H1 (cell line): ENCODE results near the gene BEST2.

Experiments used
- ATF2 ChIP-seq: IDR thresholded peaks from 2 replicates; pipeline ENCODE4 v1.6.1; 2012; ENCODE audit warnings: low read length, inconsistent platforms
- CBX8 ChIP-seq: fragments of 300-800, 300-1000 bp; sonication (generic); IDR thresholded peaks from 2 replicates; pipeline ENCODE4 v1.7.1; 2016; ENCODE audit warnings: low read depth, low read length, borderline replicate concordance
- EP300 ChIP-seq, 2 experiments: IDR thresholded peaks; 1 replicate in 1 of 2; 2 replicates in 1 of 2; pipeline ENCODE4 v1.6.1; 2011 to 2012; ENCODE audit warnings: low read depth in 2 of 2, low read length in 2 of 2, mild to moderate bottlenecking in 2 of 2, borderline replicate concordance in 1 of 2, inconsistent platforms in 1 of 2, moderate library complexity in 1 of 2
- EZH2 ChIP-seq: fragments of 200-600 bp; sonication (generic); IDR thresholded peaks from 2 replicates; pipeline ENCODE4 v1.7.1; 2012; ENCODE audit warnings: low read depth, mild to moderate bottlenecking, moderate library complexity, low read length, inconsistent platforms; ENCODE audit not compliant: severe bottlenecking
- KDM5A ChIP-seq: fragments of 200-600 bp; IDR thresholded peaks from 2 replicates; pipeline ENCODE4 v1.7.1; 2012; ENCODE audit warnings: mild to moderate bottlenecking, low read length, inconsistent platforms, mixed read lengths
- POLR2A ChIP-seq, 2 experiments: IDR thresholded peaks; 1 replicate in 1 of 2; 2 replicates in 1 of 2; pipeline ENCODE4 v1.6.1; 2011; ENCODE audit warnings: low read depth in 2 of 2, low read length in 2 of 2, mild to moderate bottlenecking in 2 of 2; ENCODE audit errors: control extremely low read depth in 1 of 2
- POU5F1 ChIP-seq: IDR thresholded peaks from 2 replicates; pipeline ENCODE4 v1.6.1; 2011; ENCODE audit warnings: low read depth, mild to moderate bottlenecking, low read length, moderate library complexity
- RAD21 ChIP-seq, 2 experiments: IDR thresholded peaks in 1 of 2; conservative IDR thresholded peaks in 1 of 2; 2 replicates each; pipeline ENCODE4 v1.6.1; 2011; ENCODE audit warnings: low read depth in 2 of 2, low read length in 2 of 2, improper control_type of control experiment in 1 of 2, inconsistent platforms in 1 of 2, mild to moderate bottlenecking in 1 of 2, moderate library complexity in 1 of 2
- TF ChIP-seq, protein P1 (sequence below), 3 experiments: IDR thresholded peaks; 1 replicate in 2 of 3; 2 replicates in 1 of 3; pipeline versions ENCODE4 v1.5.1 to v1.6.1; 2011; ENCODE audit warnings: low read length in 3 of 3, mild to moderate bottlenecking in 3 of 3, inconsistent platforms in 2 of 3, low read depth in 1 of 3, moderate library complexity in 1 of 3; ENCODE audit not compliant: insufficient read depth in 1 of 3; ENCODE audit errors: control extremely low read depth in 1 of 3

DNA sequence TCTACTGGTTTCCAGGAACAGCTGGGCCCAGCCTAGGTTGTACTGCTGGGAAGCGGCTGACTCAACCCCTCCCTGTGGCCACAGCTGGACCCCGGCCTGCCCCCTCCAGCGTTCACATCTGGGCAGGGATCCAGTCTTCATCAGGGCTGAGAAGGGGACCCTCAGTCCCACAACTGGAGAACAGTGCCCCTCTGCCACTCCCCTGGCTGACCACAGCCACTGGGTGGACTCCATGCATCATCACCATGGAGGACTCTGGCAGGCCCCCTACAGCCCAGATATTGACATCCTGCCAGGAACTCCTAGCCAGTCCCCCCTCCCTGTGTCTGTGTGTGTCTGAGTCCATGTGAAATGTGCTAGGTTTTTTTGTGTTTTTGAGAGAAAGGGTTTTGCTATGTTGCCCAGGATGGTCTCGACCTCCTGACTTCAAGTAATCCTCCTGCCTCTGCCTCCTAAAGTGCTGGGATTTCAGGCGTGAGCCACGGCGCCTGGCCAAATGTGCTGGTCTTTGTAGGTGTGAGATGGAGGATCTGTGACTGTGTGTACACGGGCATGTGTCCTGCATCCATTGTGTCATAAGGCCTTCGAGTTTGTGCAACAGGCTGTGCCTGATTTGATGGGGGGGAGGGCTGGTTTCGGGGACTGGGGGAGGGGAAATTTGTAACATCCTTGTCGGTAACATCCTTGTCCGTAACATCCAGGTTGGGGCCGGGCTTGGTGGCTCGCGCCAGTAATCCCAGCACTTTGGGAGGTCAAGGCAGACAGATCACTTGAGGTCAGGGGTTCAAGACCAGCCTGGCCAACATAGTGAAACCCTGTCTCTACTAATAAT, 27.8 kb downstream of the BEST2 start:
- TF ChIP-seq, protein P1, sequence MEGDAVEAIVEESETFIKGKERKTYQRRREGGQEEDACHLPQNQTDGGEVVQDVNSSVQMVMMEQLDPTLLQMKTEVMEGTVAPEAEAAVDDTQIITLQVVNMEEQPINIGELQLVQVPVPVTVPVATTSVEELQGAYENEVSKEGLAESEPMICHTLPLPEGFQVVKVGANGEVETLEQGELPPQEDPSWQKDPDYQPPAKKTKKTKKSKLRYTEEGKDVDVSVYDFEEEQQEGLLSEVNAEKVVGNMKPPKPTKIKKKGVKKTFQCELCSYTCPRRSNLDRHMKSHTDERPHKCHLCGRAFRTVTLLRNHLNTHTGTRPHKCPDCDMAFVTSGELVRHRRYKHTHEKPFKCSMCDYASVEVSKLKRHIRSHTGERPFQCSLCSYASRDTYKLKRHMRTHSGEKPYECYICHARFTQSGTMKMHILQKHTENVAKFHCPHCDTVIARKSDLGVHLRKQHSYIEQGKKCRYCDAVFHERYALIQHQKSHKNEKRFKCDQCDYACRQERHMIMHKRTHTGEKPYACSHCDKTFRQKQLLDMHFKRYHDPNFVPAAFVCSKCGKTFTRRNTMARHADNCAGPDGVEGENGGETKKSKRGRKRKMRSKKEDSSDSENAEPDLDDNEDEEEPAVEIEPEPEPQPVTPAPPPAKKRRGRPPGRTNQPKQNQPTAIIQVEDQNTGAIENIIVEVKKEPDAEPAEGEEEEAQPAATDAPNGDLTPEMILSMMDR (IDR thresholded peaks at IDR 0.05; ENCODE audit: control extremely low read depth in 1 of 3, insufficient read depth in 1 of 3, low read depth in 1 of 3, low read length in 3 of 3), result no peak
- TF ChIP-seq EP300 (IDR thresholded peaks at IDR 0.05; ENCODE audit: borderline replicate concordance in 1 of 2, low read depth in 2 of 2, low read length in 2 of 2) (no peak), KDM5A (no peak), CBX8 (no peak), POU5F1 (no peak), EZH2 (no peak), ATF2 (no peak), RAD21 (IDR thresholded peaks at IDR 0.05 in 1 of 2, conservative IDR thresholded peaks at IDR 0.05 in 1 of 2; ENCODE audit: low read depth in 2 of 2, low read length in 2 of 2) (no peak), POLR2A (IDR thresholded peaks at IDR 0.05; ENCODE audit: control extremely low read depth in 1 of 2, low read depth in 2 of 2, low read length in 2 of 2) (no peak)
